HepG2 (cell line): ENCODE results near the gene DMRTC1.
"Not testable (repeated sequence)": the region's sequence is repeated elsewhere in the genome, so short reads cannot be mapped to it uniquely, and the experiment has no call there.

Source experiments
- CHD2 ChIP-seq: IDR thresholded peaks from 2 replicates; pipeline ENCODE4 v1.6.1; 2011; ENCODE audit warnings: low read depth, low read length, improper control_type of control experiment
- CTCF ChIP-seq: sonication (generic); formaldehyde crosslinking; IDR thresholded peaks from 2 replicates; pipeline ENCODE4 v1.5.0; 2020; ENCODE audit warnings: mild to moderate bottlenecking, missing genetic modification reagents, moderate library complexity
- KAT8 ChIP-seq: IDR thresholded peaks from 2 replicates; pipeline ENCODE4 v1.6.1; 2016; ENCODE audit warnings: missing genetic modification reagents, missing compliant biosample characterization
- MAX ChIP-seq: IDR thresholded peaks from 2 replicates; pipeline ENCODE4 v1.6.1; 2012; ENCODE audit warnings: inconsistent platforms
- ZNF552 ChIP-seq: sonication (generic); formaldehyde crosslinking; IDR thresholded peaks from 2 replicates; pipeline ENCODE4 v1.9.0; 2022; ENCODE audit warnings: missing genetic modification reagents, mild to moderate bottlenecking, borderline replicate concordance
- ZNF570 ChIP-seq: sonication (generic); formaldehyde crosslinking; IDR thresholded peaks from 2 replicates; pipeline ENCODE4 v1.4.0; 2020; ENCODE audit warnings: mild to moderate bottlenecking, missing genetic modification reagents, borderline replicate concordance

- TF ChIP-seq ZNF552; ZNF570 (CRISPR knock-in tag); KAT8 (CRISPR knock-in tag); CTCF (CRISPR knock-in tag); MAX; CHD2: not testable (repeated sequence)
These were observed 60.7 kb downstream of the DMRTC1 start for GRCh38 chrX:72882898-72883297.
